A549 (cell line): Measurements from ENCODE around the gene ZDHHC23. TPM values are rescaled to one million over a fixed set of nuclear protein-coding genes. Genes with fewer than 3 reads are reported as not detected.
A peak's percentile ranks its signal among the peaks of the same experiment; 100 is the strongest.

Source experiments
- ATAC-seq, 2 experiments: fragments of 200-7000 bp in 1 of 2; fragments of >200 bp in 1 of 2; cut with Nextera tagmentation in 1 of 2; cut with Tn5 transposase in 1 of 2; 3 replicates each; pipeline versions ENCODE4 v1.8.0 to v1.9.1; 2018 to 2020; ENCODE audit warnings: mild to moderate bottlenecking in 1 of 2, moderate library complexity in 1 of 2
- CTCF ChIA-PET: fragments of 300-600 bp; sonication (Branson Sonifier 250); formaldehyde crosslinking; extraction: SDS; loops from one replicate; lab custom pipeline; 2021; ENCODE audit warnings: antibody characterized with exemption, inconsistent platforms; lab: Yijun Ruan, JAX
- POLR2A ChIA-PET: fragments of 350-600 bp; formaldehyde crosslinking; extraction: SDS; loops from one replicate; lab custom pipeline; 2021; ENCODE audit warnings: antibody characterized with exemption, inconsistent platforms; lab: Yijun Ruan, JAX
- DNase-seq, 2 experiments: peaks; one replicate each; pipeline versions ENCODE4 v3.0.0 to v3.0.0-alpha.2; 2011 to 2016; ENCODE audit warnings: low read depth in 1 of 2, low spot score in 1 of 2
- FAIRE-seq: peaks from 2 replicates; lab custom pipeline; 2011; peaks lifted over from hg19 to GRCh38; lab: Jason Lieb, UNC
- H3K27ac ChIP-seq, 2 experiments: fragments of >200 bp; sonication (Bioruptor Twin); formaldehyde crosslinking; 3 replicates each; pipeline ENCODE4 v1.5.1; 2016 to 2017
- H3K4me1 ChIP-seq: fragments of >200 bp; sonication (Bioruptor Twin); formaldehyde crosslinking; 3 replicates; pipeline ENCODE4 v1.6.1; 2016
- H3K4me2 ChIP-seq: fragments of >200 bp; sonication (Bioruptor Twin); formaldehyde crosslinking; 3 replicates; pipeline ENCODE4 v1.6.1; 2016
- H3K4me3 ChIP-seq: fragments of >200 bp; sonication (Bioruptor Twin); formaldehyde crosslinking; 3 replicates; pipeline ENCODE4 v1.5.1; 2016
- H3K9me3 ChIP-seq: fragments of >200 bp; sonication (Bioruptor Twin); formaldehyde crosslinking; 3 replicates; pipeline ENCODE4 v1.6.1; 2016
- ATOH8 ChIP-seq: fragments of 250-450 bp; sonication (Bioruptor Pico); IDR thresholded peaks from 2 replicates; pipeline ENCODE4 v1.5.0; 2020; ENCODE audit warnings: low read depth, mild to moderate bottlenecking, moderate library complexity
- CBX8 ChIP-seq: fragments of 200-600 bp; sonication (generic); IDR thresholded peaks from 2 replicates; pipeline ENCODE4 v1.6.1; 2016
- CHD2 ChIP-seq: fragments of 150-350 bp; IDR thresholded peaks from 2 replicates; pipeline ENCODE4 v1.6.1; 2014; ENCODE audit warnings: low read length; ENCODE audit not compliant: partially characterized antibody
- CHD4 ChIP-seq: fragments of 200-600 bp; sonication (generic); IDR thresholded peaks from 2 replicates; pipeline ENCODE4 v1.6.1; 2016; ENCODE audit warnings: antibody characterized with exemption, mild to moderate bottlenecking, borderline replicate concordance
- CTCF ChIP-seq: fragments of >200 bp; sonication (Bioruptor Twin); formaldehyde crosslinking; IDR thresholded peaks from 3 replicates; pipeline ENCODE4 v1.5.1; 2016
- EHF ChIP-seq: fragments of 250-450 bp; sonication (Bioruptor Pico); IDR thresholded peaks from 2 replicates; pipeline ENCODE4 v1.5.0; 2020; ENCODE audit warnings: mild to moderate bottlenecking
- FOSL2 ChIP-seq, 2 experiments: fragments of 450-650 bp in 1 of 2; fragments of >200 bp in 1 of 2; sonication (Bioruptor Twin) in 1 of 2; formaldehyde crosslinking; IDR thresholded peaks; 2 replicates each; pipeline versions ENCODE4 v1.5.0 to v1.6.1; 2016 to 2020; ENCODE audit warnings: mild to moderate bottlenecking in 1 of 2, moderate library complexity in 1 of 2
- FOXS1 ChIP-seq: fragments of 250-450 bp; sonication (Bioruptor Pico); IDR thresholded peaks from 2 replicates; pipeline ENCODE4 v1.5.0; 2020; ENCODE audit warnings: mild to moderate bottlenecking, moderate library complexity
- GATA3 ChIP-seq: IDR thresholded peaks from 2 replicates; pipeline ENCODE4 v1.6.1; 2012; ENCODE audit warnings: borderline replicate concordance
- HEYL ChIP-seq: fragments of 250-450 bp; sonication (Bioruptor Pico); IDR thresholded peaks from 2 replicates; pipeline ENCODE4 v1.8.0; 2021; ENCODE audit warnings: mild to moderate bottlenecking, moderate library complexity
- HOXB5 ChIP-seq: fragments of 250-450 bp; sonication (Bioruptor Pico); IDR thresholded peaks from 2 replicates; pipeline ENCODE4 v1.5.0; 2020; ENCODE audit warnings: mild to moderate bottlenecking, moderate library complexity
- MAFK ChIP-seq: fragments of 450-650 bp; IDR thresholded peaks from 2 replicates; pipeline ENCODE4 v1.6.1; 2014; ENCODE audit not compliant: partially characterized antibody
- MAZ ChIP-seq: fragments of 150-350 bp; IDR thresholded peaks from 2 replicates; pipeline ENCODE4 v1.6.1; 2014; ENCODE audit warnings: antibody characterized with exemption, low read depth, low read length, borderline replicate concordance
- MYC ChIP-seq: IDR thresholded peaks from 2 replicates; pipeline ENCODE4 v1.6.1; 2012; ENCODE audit warnings: mild to moderate bottlenecking, inconsistent platforms, low read length, improper control_type of control experiment, borderline replicate concordance
- NPAS2 ChIP-seq: fragments of 250-450 bp; sonication (Bioruptor Pico); IDR thresholded peaks from 2 replicates; pipeline ENCODE4 v1.8.0; 2022; ENCODE audit warnings: mild to moderate bottlenecking, moderate library complexity, borderline replicate concordance
- NR3C1 ChIP-seq: fragments of >200 bp; sonication (Bioruptor Twin); formaldehyde crosslinking; IDR thresholded peaks from 3 replicates; pipeline ENCODE4 v1.6.1; 2017
- POLR2A ChIP-seq: IDR thresholded peaks from 2 replicates; pipeline ENCODE4 v1.6.1; 2012; ENCODE audit warnings: mild to moderate bottlenecking, low read length
- POLR2AphosphoS2 ChIP-seq: conservative IDR thresholded peaks from 2 replicates; pipeline ENCODE4 v1.6.1; 2012; ENCODE audit warnings: low read length, improper control_type of control experiment, inconsistent platforms
- RAD21 ChIP-seq, 2 experiments: fragments of >200 bp in 1 of 2; sonication (Bioruptor Twin) in 1 of 2; formaldehyde crosslinking in 1 of 2; IDR thresholded peaks in 1 of 2; conservative IDR thresholded peaks in 1 of 2; 2 replicates in 1 of 2; 3 replicates in 1 of 2; pipeline ENCODE4 v1.6.1; 2012 to 2018; ENCODE audit warnings: inconsistent platforms in 1 of 2
- RARB ChIP-seq: fragments of 250-450 bp; sonication (Bioruptor Pico); IDR thresholded peaks from 2 replicates; pipeline ENCODE4 v1.8.0; 2021; ENCODE audit warnings: mild to moderate bottlenecking, moderate library complexity
- SMC3 ChIP-seq: fragments of >200 bp; sonication (Bioruptor Twin); formaldehyde crosslinking; IDR thresholded peaks from 3 replicates; pipeline ENCODE4 v1.6.1; 2018; ENCODE audit warnings: inconsistent platforms
- SREBF2 ChIP-seq: fragments of 450-650 bp; IDR thresholded peaks from 2 replicates; pipeline ENCODE4 v1.6.1; 2014; ENCODE audit warnings: mild to moderate bottlenecking, moderate library complexity
- TP53 ChIP-seq: fragments of 250-450 bp; sonication (Bioruptor Pico); IDR thresholded peaks from 2 replicates; pipeline ENCODE4 v1.5.0; 2021; ENCODE audit warnings: mild to moderate bottlenecking, moderate library complexity
- ZC3H11A ChIP-seq: fragments of 450-650 bp; IDR thresholded peaks from 2 replicates; pipeline ENCODE4 v1.6.1; 2014; ENCODE audit warnings: antibody characterized with exemption, mild to moderate bottlenecking
- ZNF302 ChIP-seq: fragments of 250-450 bp; sonication (Bioruptor Pico); IDR thresholded peaks from 2 replicates; pipeline ENCODE4 v1.9.0; 2021; ENCODE audit warnings: inconsistent platforms, mild to moderate bottlenecking, moderate library complexity
- ZSCAN20 ChIP-seq: fragments of 250-450 bp; sonication (Bioruptor Pico); IDR thresholded peaks from 2 replicates; pipeline ENCODE4 v1.8.0; 2022; ENCODE audit warnings: mild to moderate bottlenecking, moderate library complexity
- WGBS: methylation state at CpG from one replicate; pipeline ENCODE4 v1.1.6; 2017; ENCODE audit errors: missing lambda C conversion rate; 5-methylcytosine and 5-hydroxymethylcytosine counted together
- polyA plus RNA-seq, 4 experiments: library from polyadenylated mRNA; depleted of rRNA in 3 of 4; stranded (reverse); fragments of >200 nt; fragmentation: RNase III in 1 of 4; extraction: RNeasy Plus Mini Kit Qiagen cat#74134 plus additional on column Dnase treatment in 1 of 4; gene quantifications; 2 replicates in 3 of 4; 3 replicates in 1 of 4; pipeline ENCODE4 v1.2.3, GENCODE V29; 2011 to 2017
- TF ChIP-seq, protein P1 (sequence below): fragments of 200-600 bp; sonication (generic); IDR thresholded peaks from 2 replicates; pipeline ENCODE4 v1.6.1; 2016; ENCODE audit warnings: antibody characterized with exemption, mild to moderate bottlenecking, moderate library complexity
- TF ChIP-seq, protein P2 (sequence below): IDR thresholded peaks from 2 replicates; pipeline ENCODE4 v1.6.1; 2012

The ZDHHC23 gene
- polyA plus RNA-seq, 2 of the 4 experiments (the other 2 are of a cell fraction) = 3.1 to 5.8 TPM

- CTCF ChIA-PET = interaction anchor here (0.8 to 2.9 kb wide), 3 partner anchors 15 to 175 kb away, joined by 3 to 10 read pairs (median 6); no protein-coding TSS in a partner anchor
- no peak overlapping the region for H3K4me2 ChIP-seq
- ATAC-seq (no peak), DNase-seq (no peak), FAIRE-seq (no peak)
- H3K4me3 ChIP-seq = no peak overlapping the region
- no peak overlapping the region for H3K27ac ChIP-seq
- no peaks in the 10 kb centered on the region for H3K9me3 ChIP-seq
- 63% methylated on average over 5 of the region's 5 CpGs for WGBS
- TF ChIP-seq CHD2 (no peak), MYC (no peak), NPAS2 (CRISPR knock-in tag) (no peak), ZNF302 (CRISPR knock-in tag) (no peak), TP53 (CRISPR knock-in tag) (no peak), RARB (CRISPR knock-in tag) (no peak), MAFK (no peak), ATOH8 (CRISPR knock-in tag) (no peak), GATA3 (no peak), MAZ (no peak), ZC3H11A (no peak), POLR2AphosphoS2 (no peak), HEYL (CRISPR knock-in tag) (no peak), POLR2A (no peak), SMC3 (no peak), CBX8 (no peak), CHD4 (no peak)
- TF ChIP-seq, protein P1, sequence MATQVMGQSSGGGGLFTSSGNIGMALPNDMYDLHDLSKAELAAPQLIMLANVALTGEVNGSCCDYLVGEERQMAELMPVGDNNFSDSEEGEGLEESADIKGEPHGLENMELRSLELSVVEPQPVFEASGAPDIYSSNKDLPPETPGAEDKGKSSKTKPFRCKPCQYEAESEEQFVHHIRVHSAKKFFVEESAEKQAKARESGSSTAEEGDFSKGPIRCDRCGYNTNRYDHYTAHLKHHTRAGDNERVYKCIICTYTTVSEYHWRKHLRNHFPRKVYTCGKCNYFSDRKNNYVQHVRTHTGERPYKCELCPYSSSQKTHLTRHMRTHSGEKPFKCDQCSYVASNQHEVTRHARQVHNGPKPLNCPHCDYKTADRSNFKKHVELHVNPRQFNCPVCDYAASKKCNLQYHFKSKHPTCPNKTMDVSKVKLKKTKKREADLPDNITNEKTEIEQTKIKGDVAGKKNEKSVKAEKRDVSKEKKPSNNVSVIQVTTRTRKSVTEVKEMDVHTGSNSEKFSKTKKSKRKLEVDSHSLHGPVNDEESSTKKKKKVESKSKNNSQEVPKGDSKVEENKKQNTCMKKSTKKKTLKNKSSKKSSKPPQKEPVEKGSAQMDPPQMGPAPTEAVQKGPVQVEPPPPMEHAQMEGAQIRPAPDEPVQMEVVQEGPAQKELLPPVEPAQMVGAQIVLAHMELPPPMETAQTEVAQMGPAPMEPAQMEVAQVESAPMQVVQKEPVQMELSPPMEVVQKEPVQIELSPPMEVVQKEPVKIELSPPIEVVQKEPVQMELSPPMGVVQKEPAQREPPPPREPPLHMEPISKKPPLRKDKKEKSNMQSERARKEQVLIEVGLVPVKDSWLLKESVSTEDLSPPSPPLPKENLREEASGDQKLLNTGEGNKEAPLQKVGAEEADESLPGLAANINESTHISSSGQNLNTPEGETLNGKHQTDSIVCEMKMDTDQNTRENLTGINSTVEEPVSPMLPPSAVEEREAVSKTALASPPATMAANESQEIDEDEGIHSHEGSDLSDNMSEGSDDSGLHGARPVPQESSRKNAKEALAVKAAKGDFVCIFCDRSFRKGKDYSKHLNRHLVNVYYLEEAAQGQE = no peak
- no peaks in the 10 kb centered on the region for H3K4me1 ChIP-seq
- POLR2A ChIA-PET = interaction anchor here (0.7 kb wide), 1 partner anchor 16 kb away, joined by 3 read pairs; no protein-coding TSS in a partner anchor
Measured at GRCh38 chr3:113910966-113911365, 36.8 kb upstream of the ZDHHC23 start.

DNA sequence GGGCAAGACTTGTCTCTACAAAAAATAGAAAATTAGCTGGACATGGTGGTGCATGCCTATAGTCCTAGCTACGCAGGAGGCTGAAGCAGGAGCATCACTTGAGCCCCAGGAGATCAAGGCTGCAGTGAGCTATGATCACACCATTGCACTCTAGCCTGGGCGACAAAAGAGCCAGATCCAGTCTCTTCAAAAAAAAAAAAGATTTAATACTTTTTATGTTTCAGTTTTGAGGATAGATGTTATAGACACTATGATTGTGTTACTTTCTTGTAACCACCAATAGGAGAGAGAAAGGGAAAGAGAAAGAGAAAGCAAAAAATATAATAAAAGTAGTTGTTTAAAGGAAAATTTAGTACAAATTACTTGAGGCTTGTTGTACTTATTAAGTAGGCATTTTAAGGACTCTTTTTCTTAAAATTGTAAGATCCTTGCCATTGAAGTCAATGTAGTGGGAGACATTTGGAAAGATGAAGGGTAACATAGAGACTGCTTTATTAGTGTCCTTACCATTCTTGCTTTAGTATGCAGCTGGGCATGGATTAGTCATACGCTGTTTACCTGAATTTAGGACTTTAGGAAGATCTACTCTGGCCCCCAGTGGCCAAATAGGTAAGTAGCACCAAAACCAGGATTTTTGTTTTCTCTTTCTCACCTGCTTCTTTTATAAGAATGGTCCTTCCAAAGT lies 35.1 kb upstream of the ZDHHC23 start:
- 41% methylated on average over 3 of the region's 3 CpGs for WGBS
- no peak for FAIRE-seq
- DNase-seq = peak; percentile 24 to 78
- Histone ChIP-seq H3K4me1 (no peaks in the 10 kb centered on the region), H3K27ac (no peak overlapping the region), H3K4me2 (peak overlapping the region; percentile 22; the same call in 1 of the 3 replicates), H3K9me3 (no peaks in the 10 kb centered on the region), H3K4me3 (no peak overlapping the region)
- CTCF ChIA-PET = interaction anchor here (0.6 to 2.2 kb wide), 19 partner anchors 11 to 176 kb away, joined by 3 to 34 read pairs (median 5); partner anchors contain the start of genes ATP6V1A and GRAMD1C
- no peak for TF ChIP-seq SREBF2
- peak; percentile 86 to 87 for TF ChIP-seq RAD21 (conservative IDR thresholded peaks at IDR 0.05 in 1 of 2, IDR thresholded peaks at IDR 0.05 in 1 of 2)
- TF ChIP-seq, protein P2, sequence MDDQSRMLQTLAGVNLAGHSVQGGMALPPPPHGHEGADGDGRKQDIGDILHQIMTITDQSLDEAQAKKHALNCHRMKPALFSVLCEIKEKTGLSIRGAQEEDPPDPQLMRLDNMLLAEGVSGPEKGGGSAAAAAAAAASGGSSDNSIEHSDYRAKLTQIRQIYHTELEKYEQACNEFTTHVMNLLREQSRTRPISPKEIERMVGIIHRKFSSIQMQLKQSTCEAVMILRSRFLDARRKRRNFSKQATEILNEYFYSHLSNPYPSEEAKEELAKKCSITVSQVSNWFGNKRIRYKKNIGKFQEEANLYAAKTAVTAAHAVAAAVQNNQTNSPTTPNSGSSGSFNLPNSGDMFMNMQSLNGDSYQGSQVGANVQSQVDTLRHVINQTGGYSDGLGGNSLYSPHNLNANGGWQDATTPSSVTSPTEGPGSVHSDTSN = no peak
- TF ChIP-seq FOSL2 (IDR thresholded peaks at IDR 0.05) = no peak
- peak; percentile 79 for TF ChIP-seq FOSL2 (CRISPR knock-in tag; IDR thresholded peaks at IDR 0.05)
- no peak for TF ChIP-seq NR3C1
- no peak for TF ChIP-seq EHF (CRISPR knock-in tag)
- TF ChIP-seq FOXS1 (CRISPR knock-in tag) = no peak
- no peak for TF ChIP-seq HOXB5 (CRISPR knock-in tag)
- peak; percentile 80 for TF ChIP-seq CTCF
- TF ChIP-seq HEYL (CRISPR knock-in tag) = no peak
- TF ChIP-seq ZSCAN20 (CRISPR knock-in tag) = no peak
- peak; percentile 77 for TF ChIP-seq SMC3
- POLR2A ChIA-PET = no interaction called here
- peak; percentile 91 to 94 for ATAC-seq
